Measurements from ENCODE around the gene FBXW8.

DNA sequence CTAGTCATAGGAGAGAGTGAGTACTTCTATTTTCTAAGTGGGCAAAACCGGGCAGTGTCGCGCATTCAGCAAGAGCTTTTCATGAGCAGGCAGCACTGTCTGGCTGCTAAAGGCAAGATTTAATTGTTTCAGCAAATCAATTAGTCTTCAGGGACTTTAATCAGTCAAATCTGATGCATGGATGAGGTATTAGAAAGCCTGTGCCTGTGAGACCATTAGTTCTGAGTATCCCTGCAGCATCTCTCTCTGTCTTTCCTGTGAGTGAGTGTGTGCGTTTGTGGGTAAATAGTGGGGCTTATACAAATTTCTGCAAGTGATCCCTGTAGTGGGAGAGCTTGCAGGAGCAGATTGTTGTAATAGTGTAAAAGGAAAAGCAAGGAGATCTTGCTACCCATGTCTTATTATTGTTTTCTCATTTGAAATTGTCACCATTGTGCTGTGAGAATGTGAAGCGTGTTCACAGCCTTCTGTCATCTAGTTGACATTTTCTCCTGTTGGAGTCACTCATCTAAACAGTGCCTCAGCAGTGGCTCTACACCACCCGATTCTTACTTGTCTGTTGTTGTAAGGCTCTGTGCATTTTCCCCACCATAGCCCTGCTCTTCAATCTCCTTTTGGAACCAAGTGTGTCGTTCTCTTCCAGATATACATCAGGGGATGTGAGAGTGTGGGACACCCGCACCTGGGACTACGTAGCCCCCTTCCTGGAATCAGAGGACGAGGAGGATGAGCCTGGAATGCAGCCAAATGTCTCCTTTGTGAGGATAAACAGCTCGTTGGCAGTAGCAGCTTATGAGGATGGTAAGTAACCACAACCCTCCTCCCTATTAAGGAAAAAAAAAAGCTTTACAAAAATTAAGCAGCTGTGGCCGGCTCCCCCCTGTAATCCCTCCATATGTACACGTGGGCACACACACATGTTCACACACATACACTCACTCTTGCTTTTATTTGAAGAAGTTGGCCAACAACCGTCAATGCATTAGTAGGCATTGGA is 53.6 kb downstream of the FBXW8 start:
- TF ChIP-seq CTCF (conservative IDR thresholded peaks at IDR 0.05), result no peak
- no peak for TF ChIP-seq ZFX (IDR thresholded peaks at IDR 0.05)
